OCI-LY3 (cell line): Measurements from ENCODE around the gene SLC4A9.

Experiments used
- CTCF ChIP-seq: fragments of 200-600, 300-600 bp; sonication (generic); IDR thresholded peaks from 2 replicates; pipeline ENCODE4 v1.5.1; 2014; ENCODE audit warnings: antibody characterized with exemption, low read length, low read depth
- EZH2phosphoT487 ChIP-seq: fragments of 200-600 bp; shearing (Covaris generic); IDR thresholded peaks from 2 replicates; pipeline ENCODE4 v1.6.1; 2018; ENCODE audit warnings: antibody characterized with exemption, mixed run types, low read depth

- TF ChIP-seq CTCF (no peak), EZH2phosphoT487 (no peak)
Measured at GRCh38 chr5:140345919-140346347, 14.1 kb upstream of the SLC4A9 start.
